ENCODE measurements around the gene CARS2. TPM values are rescaled to one million over a fixed set of nuclear protein-coding genes. Genes with fewer than 3 reads are reported as not detected.

CARS2 gene
- total RNA-seq, 1 donor from 2014 or later, result 73.6 TPM

- no peak overlapping the region for H3K4me3 ChIP-seq (ENCODE audit: low read depth, low read length)
- DNase-seq (ENCODE audit: low read depth), result no peak
Measured at GRCh38 chr13:110669036-110669435, 36.9 kb downstream of the CARS2 start.

GRCh38 chr13:110666255-110666533 is 39.7 kb downstream of the CARS2 start:
- no peak for DNase-seq (ENCODE audit: low read depth)
- Histone ChIP-seq H3K27me3 (ENCODE audit: control insufficient read depth, insufficient read depth, low read length) (no peaks in the 10 kb centered on the region), H3K4me3 (ENCODE audit: low read depth, low read length) (no peak overlapping the region)

More at GRCh38 chr13:110669036-110669435, 36.9 kb downstream of the CARS2 start:
- no peak for TF ChIP-seq CTCF (IDR thresholded peaks at IDR 0.05; ENCODE audit: insufficient read depth, low read length, poor library complexity, severe bottlenecking)
- H3K36me3 ChIP-seq (ENCODE audit: control insufficient read depth, insufficient read depth, low read length), result no peaks in the 10 kb centered on the region
- H3K27me3 ChIP-seq (ENCODE audit: control insufficient read depth, insufficient read depth, low read length), result no peaks in the 10 kb centered on the region

GRCh38 chr13:110665491-110666254 is 40.2 kb downstream of the CARS2 start:
- Histone ChIP-seq H3K27me3 (ENCODE audit: control insufficient read depth, insufficient read depth, low read length) (no peaks in the 10 kb centered on the region), H3K4me3 (ENCODE audit: low read depth, low read length) (no peak overlapping the region), H3K36me3 (ENCODE audit: control insufficient read depth, insufficient read depth, low read length) (peaks cover 2% of the 10 kb centered on the region)
- DNase-seq (ENCODE audit: low read depth), result no peak
- no peak for TF ChIP-seq CTCF (IDR thresholded peaks at IDR 0.05; ENCODE audit: insufficient read depth, low read length, poor library complexity, severe bottlenecking)

More at GRCh38 chr13:110666255-110666533, 39.7 kb downstream of the CARS2 start:
- TF ChIP-seq CTCF (IDR thresholded peaks at IDR 0.05; ENCODE audit: insufficient read depth, low read length, poor library complexity, severe bottlenecking), result no peak
- H3K36me3 ChIP-seq (ENCODE audit: control insufficient read depth, insufficient read depth, low read length), result peaks cover 2% of the 10 kb centered on the region

- no peak for TF ChIP-seq CTCF (IDR thresholded peaks at IDR 0.05; ENCODE audit: insufficient read depth, low read length, poor library complexity, severe bottlenecking)
- H3K27me3 ChIP-seq (ENCODE audit: control insufficient read depth, insufficient read depth, low read length), result no peaks in the 10 kb centered on the region
- H3K36me3 ChIP-seq (ENCODE audit: control insufficient read depth, insufficient read depth, low read length), result peaks cover 2% of the 10 kb centered on the region
- no peak for DNase-seq (ENCODE audit: low read depth)
- no peak overlapping the region for H3K4me3 ChIP-seq (ENCODE audit: low read depth, low read length)
Measured at GRCh38 chr13:110664673-110665072, 41.2 kb downstream of the CARS2 start.

- no peak for DNase-seq (ENCODE audit: low read depth)
- peaks cover 2% of the 10 kb centered on the region for H3K36me3 ChIP-seq (ENCODE audit: control insufficient read depth, insufficient read depth, low read length)
- no peaks in the 10 kb centered on the region for H3K27me3 ChIP-seq (ENCODE audit: control insufficient read depth, insufficient read depth, low read length)
- no peak overlapping the region for H3K4me3 ChIP-seq (ENCODE audit: low read depth, low read length)
- no peak for TF ChIP-seq CTCF (IDR thresholded peaks at IDR 0.05; ENCODE audit: insufficient read depth, low read length, poor library complexity, severe bottlenecking)
Measured at GRCh38 chr13:110664041-110664440, 41.9 kb downstream of the CARS2 start.

- H3K27me3 ChIP-seq (ENCODE audit: control insufficient read depth, insufficient read depth, low read length), result no peaks in the 10 kb centered on the region
- DNase-seq (ENCODE audit: low read depth), result no peak
- peaks cover 2% of the 10 kb centered on the region for H3K36me3 ChIP-seq (ENCODE audit: control insufficient read depth, insufficient read depth, low read length)
- no peak overlapping the region for H3K4me3 ChIP-seq (ENCODE audit: low read depth, low read length)
- no peak for TF ChIP-seq CTCF (IDR thresholded peaks at IDR 0.05; ENCODE audit: insufficient read depth, low read length, poor library complexity, severe bottlenecking)
Measured at GRCh38 chr13:110663491-110663890, 42.4 kb downstream of the CARS2 start.

All from kidney epithelial cell (primary cell).